ENCODE measurements around the gene ANKZF1. TPM values are rescaled to one million over a fixed set of nuclear protein-coding genes. Genes with fewer than 3 reads are reported as not detected.

The ANKZF1 gene
- total RNA-seq, 1 donor, result 35.1 TPM

GRCh38 chr2:219204425-219205164, 25.0 kb upstream of the ANKZF1 start:
- Histone ChIP-seq H3K27ac (ENCODE audit: low read depth, low read length) (no peak overlapping the region), H3K9me3 (ENCODE audit: low read depth, low read length) (no peaks in the 10 kb centered on the region), H4K20me1 (ENCODE audit: insufficient read depth, low read length) (no peaks in the 10 kb centered on the region), H3K4me2 (ENCODE audit: insufficient read depth, low read length) (no peak overlapping the region), H3K27me3 (ENCODE audit: insufficient read depth, low read length) (no peaks in the 10 kb centered on the region), H3K4me3 (ENCODE audit: insufficient read depth, low read length) (no peak overlapping the region), H3K4me1 (ENCODE audit: insufficient read depth, low read length) (peaks cover 18% of the 10 kb centered on the region), H3K79me2 (ENCODE audit: insufficient read depth, low read length) (peaks cover 3% of the 10 kb centered on the region), H3K36me3 (ENCODE audit: insufficient read depth, low read length) (peaks cover 15% of the 10 kb centered on the region), H2AFZ (ENCODE audit: low read length) (no peak overlapping the region)
- no peak for DNase-seq (ENCODE audit: insufficient read length, low spot score, missing footprints)
- no peak for TF ChIP-seq CTCF (IDR thresholded peaks at IDR 0.05; ENCODE audit: extremely low read depth, low read depth, low read length)

GRCh38 chr2:219205165-219205538, 24.5 kb upstream of the ANKZF1 start:
- Histone ChIP-seq H3K27me3 (ENCODE audit: insufficient read depth, low read length) (no peaks in the 10 kb centered on the region), H4K20me1 (ENCODE audit: insufficient read depth, low read length) (no peaks in the 10 kb centered on the region), H3K27ac (ENCODE audit: low read depth, low read length) (no peak overlapping the region), H3K79me2 (ENCODE audit: insufficient read depth, low read length) (peaks cover 3% of the 10 kb centered on the region), H2AFZ (ENCODE audit: low read length) (no peak overlapping the region), H3K9me3 (ENCODE audit: low read depth, low read length) (no peaks in the 10 kb centered on the region), H3K36me3 (ENCODE audit: insufficient read depth, low read length) (peaks cover 20% of the 10 kb centered on the region), H3K4me2 (ENCODE audit: insufficient read depth, low read length) (no peak overlapping the region), H3K4me3 (ENCODE audit: insufficient read depth, low read length) (no peak overlapping the region), H3K4me1 (ENCODE audit: insufficient read depth, low read length) (peaks cover 18% of the 10 kb centered on the region)
- no peak for TF ChIP-seq CTCF (IDR thresholded peaks at IDR 0.05; ENCODE audit: extremely low read depth, low read depth, low read length)
- no peak for DNase-seq (ENCODE audit: insufficient read length, low spot score, missing footprints)

GRCh38 chr2:219205981-219206327, 23.7 kb upstream of the ANKZF1 start:
- Histone ChIP-seq H4K20me1 (ENCODE audit: insufficient read depth, low read length) (no peaks in the 10 kb centered on the region), H3K4me1 (ENCODE audit: insufficient read depth, low read length) (peaks cover 18% of the 10 kb centered on the region), H3K36me3 (ENCODE audit: insufficient read depth, low read length) (peaks cover 28% of the 10 kb centered on the region), H3K9me3 (ENCODE audit: low read depth, low read length) (no peaks in the 10 kb centered on the region), H3K4me2 (ENCODE audit: insufficient read depth, low read length) (peak overlapping the region; percentile 100), H3K27ac (ENCODE audit: low read depth, low read length) (peak overlapping the region; percentile 54), H3K79me2 (ENCODE audit: insufficient read depth, low read length) (peaks cover 3% of the 10 kb centered on the region), H3K4me3 (ENCODE audit: insufficient read depth, low read length) (peak overlapping the region; percentile 80), H2AFZ (ENCODE audit: low read length) (peak overlapping the region; percentile 95), H3K27me3 (ENCODE audit: insufficient read depth, low read length) (no peaks in the 10 kb centered on the region)
- no peak for DNase-seq (ENCODE audit: insufficient read length, low spot score, missing footprints)
- TF ChIP-seq CTCF (IDR thresholded peaks at IDR 0.05; ENCODE audit: extremely low read depth, low read depth, low read length), result no peak

GRCh38 chr2:219206328-219207133, 23.1 kb upstream of the ANKZF1 start, which contains the start of gene ZFAND2B:
TSS of gene ZFAND2B (plus strand) at chr2:219206782. CDS start at chr2:219206988, 206 bp downstream.
- H3K27ac ChIP-seq (ENCODE audit: low read depth, low read length), result peak within 1 kb of the TSS; percentile 54
- peak within 1 kb of the TSS; percentile 80 for H3K4me3 ChIP-seq (ENCODE audit: insufficient read depth, low read length)
- H3K4me2 ChIP-seq (ENCODE audit: insufficient read depth, low read length), result peak within 1 kb of the TSS; percentile 100
- peak within 1 kb of the TSS; percentile 95 for H2AFZ ChIP-seq (ENCODE audit: low read length)
- peak; percentile 100 for DNase-seq (ENCODE audit: insufficient read length, low spot score, missing footprints)
- no peaks in the 10 kb centered on the region for H3K27me3 ChIP-seq (ENCODE audit: insufficient read depth, low read length)
- H4K20me1 ChIP-seq (ENCODE audit: insufficient read depth, low read length), result no peaks in the 10 kb centered on the region
- no peak for TF ChIP-seq CTCF (IDR thresholded peaks at IDR 0.05; ENCODE audit: extremely low read depth, low read depth, low read length)
- H3K79me2 ChIP-seq (ENCODE audit: insufficient read depth, low read length), result peaks cover 3% of the 10 kb centered on the region
- no peaks in the 10 kb centered on the region for H3K9me3 ChIP-seq (ENCODE audit: low read depth, low read length)
- H3K36me3 ChIP-seq (ENCODE audit: insufficient read depth, low read length), result peaks cover 32% of the 10 kb centered on the region
- H3K4me1 ChIP-seq (ENCODE audit: insufficient read depth, low read length), result peaks cover 18% of the 10 kb centered on the region

Data from osteoblast (primary cell).